ENCODE measurements around the gene UQCR11.

Gene UQCR11

GRCh38 chr19:1605236-1606137 is at the start of gene UQCR11:
TSS of gene UQCR11 (minus strand) at chr19:1605462. CDS start at chr19:1605409, 53 bp downstream.
- peak within 1 kb of the TSS; percentile 80 to 99 for H3K4me3 ChIP-seq
- H3K27me3 ChIP-seq = no peaks in the 10 kb centered on the region
- H3K4me1 ChIP-seq = peaks cover 0 to 39% (median 31%) of the 10 kb centered on the region in 4 donors
- peak; percentile 56 to 76 for TF ChIP-seq CTCF (IDR thresholded peaks at IDR 0.05)
- peaks cover 4 to 25% (median 12%) of the 10 kb centered on the region in 3 donors for H3K36me3 ChIP-seq
- intact Hi-C loops (cut with DNase I; ENCODE audit: low total_unique reads) = loop anchor here (2.0 kb wide), 1 partner anchor 45 kb away; no protein-coding TSS in a partner anchor
- peak; percentile 95 to 97 for DNase-seq
- H3K9me3 ChIP-seq = no peaks in the 10 kb centered on the region
- H3K27ac ChIP-seq = peak within 1 kb of the TSS; percentile 84 to 94

- H3K4me3 ChIP-seq = no peak overlapping the region
- DNase-seq = no peak
- H3K4me1 ChIP-seq = peaks cover 0 to 27% (median 24%) of the 10 kb centered on the region in 4 donors
- no peak overlapping the region for H3K27ac ChIP-seq
- no peaks in the 10 kb centered on the region for H3K9me3 ChIP-seq
- intact Hi-C loops (cut with DNase I; ENCODE audit: low total_unique reads) = no loop called here
- peaks cover 0 to 29% of the 10 kb centered on the region in 2 donors for H3K27me3 ChIP-seq
- no peak for TF ChIP-seq CTCF (IDR thresholded peaks at IDR 0.05)
- H3K36me3 ChIP-seq = peaks cover 0 to 3% (median 0%) of the 10 kb centered on the region in 3 donors
These were observed 49.0 kb upstream of the UQCR11 start for GRCh38 chr19:1654178-1654792.

- no peaks in the 10 kb centered on the region for H3K9me3 ChIP-seq
- peak overlapping the region; percentile 94 to 96 for H3K4me3 ChIP-seq
- H3K4me1 ChIP-seq = peaks cover 0 to 37% (median 30%) of the 10 kb centered on the region in 4 donors
- no peak for DNase-seq
- TF ChIP-seq CTCF (IDR thresholded peaks at IDR 0.05) = no peak
- H3K36me3 ChIP-seq = peaks cover 0 to 9% (median 3%) of the 10 kb centered on the region in 3 donors
- H3K27ac ChIP-seq = peak overlapping the region; percentile 98 to 99
- H3K27me3 ChIP-seq = peaks cover 0 to 22% of the 10 kb centered on the region in 2 donors
- intact Hi-C loops (cut with DNase I; ENCODE audit: low total_unique reads) = no loop called here
These were observed 48.0 kb upstream of the UQCR11 start for GRCh38 chr19:1653300-1653628.

- H3K9me3 ChIP-seq = no peaks in the 10 kb centered on the region
- peaks cover 0 to 43% (median 30%) of the 10 kb centered on the region in 4 donors for H3K4me1 ChIP-seq
- intact Hi-C loops (cut with DNase I; ENCODE audit: low total_unique reads) = no loop called here
- peak within 1 kb of the TSS; percentile 94 to 96 for H3K4me3 ChIP-seq
- peak within 1 kb of the TSS; percentile 98 to 99 for H3K27ac ChIP-seq
- peak in 1 of 2 experiments; percentile 5 for TF ChIP-seq CTCF (IDR thresholded peaks at IDR 0.05)
- DNase-seq = peak; percentile 99
- H3K36me3 ChIP-seq = peaks cover 0 to 9% (median 5%) of the 10 kb centered on the region in 3 donors
- H3K27me3 ChIP-seq = peaks cover 0 to 16% of the 10 kb centered on the region in 2 donors
These were observed 47.4 kb upstream of the UQCR11 start, which contains the start of gene TCF3 for GRCh38 chr19:1652471-1653299. TSS of gene TCF3 (minus strand) at chr19:1652615. CDS start at chr19:1650248, 2,367 bp downstream.

Measured in tibial artery (tissue), 4 donors.